H1 (cell line): ENCODE data around the gene CTNND2. TPM values are rescaled to one million over a fixed set of nuclear protein-coding genes. Genes with fewer than 3 reads are reported as not detected.
A peak's percentile ranks its signal among the peaks of the same experiment; 100 is the strongest.

Source experiments
- CTCF ChIA-PET: fragments of 300-600 bp; sonication (Branson Sonifier 250); formaldehyde crosslinking; loops from one replicate; lab custom pipeline; 2021; ENCODE audit not compliant: partially characterized antibody; lab: Charles Lee
- POLR2A ChIA-PET: fragments of 300-600 bp; sonication (Branson Sonifier 250); formaldehyde crosslinking; loops from one replicate; lab custom pipeline; 2021; ENCODE audit warnings: inconsistent platforms; ENCODE audit not compliant: partially characterized antibody; lab: Charles Lee
- DNase-seq, 2 experiments: peaks; one replicate each; pipeline versions ENCODE4 v3.0.0 to v3.0.0-alpha.2; 2010 to 2022; ENCODE audit warnings: low spot score in 2 of 2, low read depth in 1 of 2, mixed read lengths in 1 of 2
- FAIRE-seq: peaks from 2 replicates; lab custom pipeline; 2011; peaks lifted over from hg19 to GRCh38; lab: Jason Lieb, UNC
- H2AFZ ChIP-seq: 2 replicates; pipeline ENCODE4 v1.8.1; 2012; ENCODE audit warnings: low read length, inconsistent platforms
- H2AK5ac ChIP-seq: 2 replicates; pipeline ENCODE4 v1.6.1; 2013; ENCODE audit warnings: low read depth, low read length
- H2BK120ac ChIP-seq: replicated peaks from 2 replicates; pipeline ENCODE3; 2013; ENCODE audit warnings: low read depth, low read length, inconsistent platforms
- H2BK12ac ChIP-seq: 2 replicates; pipeline ENCODE4 v1.6.1; 2013; ENCODE audit warnings: low read depth, low read length
- H2BK15ac ChIP-seq: 2 replicates; pipeline ENCODE4 v1.6.1; 2013; ENCODE audit warnings: low read length
- H2BK20ac ChIP-seq: 2 replicates; pipeline ENCODE4 v1.6.1; 2013; ENCODE audit warnings: low read length
- H2BK5ac ChIP-seq: 2 replicates; pipeline ENCODE4 v1.6.1; 2013; ENCODE audit warnings: low read depth, low read length
- H3K14ac ChIP-seq: 2 replicates; pipeline ENCODE4 v1.6.1; 2013; ENCODE audit warnings: inconsistent platforms; ENCODE audit not compliant: insufficient read length
- H3K18ac ChIP-seq: 2 replicates; pipeline ENCODE4 v1.6.1; 2013; ENCODE audit warnings: low read length; ENCODE audit errors: extremely low read depth
- H3K23ac ChIP-seq: 2 replicates; pipeline ENCODE4 v1.6.1; 2013; ENCODE audit warnings: inconsistent platforms; ENCODE audit not compliant: insufficient read length
- H3K23me2 ChIP-seq: 2 replicates; pipeline ENCODE4 v1.6.1; 2013; ENCODE audit warnings: low read depth, low read length
- H3K27ac ChIP-seq: 2 replicates; pipeline ENCODE4 v1.6.1; 2011; ENCODE audit warnings: low read depth, low read length, inconsistent platforms
- H3K27me3 ChIP-seq, 4 experiments: replicated peaks in 1 of 4; 1 replicate in 1 of 4; 2 replicates in 3 of 4; pipeline versions ENCODE4 v1.6.1 to v1.8.1; 2011 to 2013; ENCODE audit warnings: low read length in 3 of 4, mild to moderate bottlenecking in 3 of 4, inconsistent platforms in 2 of 4, mixed read lengths in 2 of 4, moderate library complexity in 1 of 4; ENCODE audit not compliant: control insufficient read depth in 3 of 4, insufficient read depth in 3 of 4; ENCODE audit errors: extremely low read depth in 1 of 4
- H3K36me3 ChIP-seq, 4 experiments: 2 replicates each; pipeline versions ENCODE4 v1.6.1 to v1.8.1; 2011 to 2013; ENCODE audit warnings: mild to moderate bottlenecking in 4 of 4, low read length in 3 of 4, moderate library complexity in 2 of 4, control low read depth in 1 of 4, inconsistent platforms in 1 of 4; ENCODE audit not compliant: insufficient read depth in 4 of 4, control insufficient read depth in 2 of 4
- H3K4ac ChIP-seq: replicated peaks from 2 replicates; pipeline ENCODE3; 2013; ENCODE audit warnings: low read length, low read depth, mixed read lengths, inconsistent platforms; ENCODE audit not compliant: insufficient read length
- H3K4me1 ChIP-seq, 4 experiments: replicated peaks in 1 of 4; 1 replicate in 1 of 4; 2 replicates in 3 of 4; pipeline versions ENCODE4 v1.6.1 to v1.8.1; 2011 to 2013; ENCODE audit warnings: low read length in 3 of 4, inconsistent platforms in 2 of 4, mixed read lengths in 1 of 4; ENCODE audit not compliant: insufficient read depth in 4 of 4, control insufficient read depth in 3 of 4
- H3K4me2 ChIP-seq, 2 experiments: 2 replicates each; pipeline versions ENCODE4 v1.6.1 to v1.8.1; 2011 to 2013; ENCODE audit warnings: low read depth in 2 of 2, low read length in 2 of 2, control low read depth in 1 of 2, inconsistent platforms in 1 of 2, mild to moderate bottlenecking in 1 of 2; ENCODE audit not compliant: insufficient read depth in 1 of 2
- H3K4me3 ChIP-seq, 4 experiments: fragments of 200-600, 300-600 bp in 1 of 4; sonication (generic), shearing (Covaris generic), sonication (Bioruptor Twin) in 1 of 4; 2 replicates each; pipeline versions ENCODE4 v1.5.1 to v1.8.1; 2011 to 2016; ENCODE audit warnings: low read length in 4 of 4, low read depth in 3 of 4, control low read depth in 2 of 4, inconsistent platforms in 2 of 4, mild to moderate bottlenecking in 2 of 4, mixed read lengths in 1 of 4, moderate library complexity in 1 of 4; ENCODE audit not compliant: insufficient read depth in 2 of 4; ENCODE audit errors: extremely low read depth in 1 of 4
- H3K56ac ChIP-seq: replicated peaks from 2 replicates; pipeline ENCODE3; 2013; ENCODE audit warnings: low read depth, mild to moderate bottlenecking, mixed read lengths, low read length, inconsistent platforms; ENCODE audit not compliant: insufficient read length
- H3K79me1 ChIP-seq: 2 replicates; pipeline ENCODE4 v1.6.1; 2013; ENCODE audit warnings: low read depth, low read length, control low read depth
- H3K79me2 ChIP-seq, 2 experiments: 2 replicates each; pipeline versions ENCODE4 v1.6.1 to v1.8.1; 2012 to 2013; ENCODE audit warnings: low read length in 2 of 2, mild to moderate bottlenecking in 2 of 2, inconsistent platforms in 1 of 2; ENCODE audit not compliant: insufficient read depth in 2 of 2, control insufficient read depth in 1 of 2
- H3K9ac ChIP-seq, 4 experiments: replicated peaks in 1 of 4; 1 replicate in 1 of 4; 2 replicates in 3 of 4; pipeline versions ENCODE4 v1.6.1 to v1.8.1; 2011 to 2013; ENCODE audit warnings: low read depth in 3 of 4, low read length in 3 of 4, control low read depth in 2 of 4, mild to moderate bottlenecking in 2 of 4, moderate library complexity in 2 of 4, inconsistent platforms in 1 of 4; ENCODE audit errors: extremely low read depth in 1 of 4
- H3K9me3 ChIP-seq, 2 experiments: 2 replicates each; pipeline versions ENCODE4 v1.6.1 to v1.8.1; 2012 to 2013; ENCODE audit warnings: mild to moderate bottlenecking in 2 of 2, moderate library complexity in 2 of 2, control low read depth in 1 of 2, inconsistent platforms in 1 of 2, low read depth in 1 of 2, low read length in 1 of 2, mixed read lengths in 1 of 2; ENCODE audit not compliant: insufficient read depth in 2 of 2
- H4K20me1 ChIP-seq, 2 experiments: replicated peaks in 1 of 2; 2 replicates each; pipeline versions ENCODE3 to v1.8.1; 2011 to 2013; ENCODE audit warnings: inconsistent platforms in 2 of 2, low read length in 2 of 2, mild to moderate bottlenecking in 1 of 2; ENCODE audit not compliant: insufficient read depth in 2 of 2, control insufficient read depth in 1 of 2
- H4K5ac ChIP-seq: 2 replicates; pipeline ENCODE4 v1.6.1; 2013; ENCODE audit warnings: low read length, low read depth, mixed read lengths, inconsistent platforms; ENCODE audit not compliant: insufficient read length
- H4K8ac ChIP-seq: 2 replicates; pipeline ENCODE4 v1.8.0; 2013; ENCODE audit warnings: mild to moderate bottlenecking, moderate library complexity, low read length, inconsistent platforms; ENCODE audit not compliant: insufficient read depth; ENCODE audit errors: extremely low read depth
- H4K91ac ChIP-seq: replicated peaks from 2 replicates; pipeline ENCODE3; 2013; ENCODE audit warnings: low read length, mixed read lengths, inconsistent platforms; ENCODE audit not compliant: insufficient read length
- GABPA ChIP-seq: IDR thresholded peaks from 2 replicates; pipeline ENCODE4 v1.6.1; 2011; ENCODE audit warnings: mild to moderate bottlenecking, low read length, moderate library complexity, borderline replicate concordance; ENCODE audit not compliant: insufficient read depth
- KDM4A ChIP-seq: IDR thresholded peaks from one replicate; pipeline ENCODE4 v1.7.1; 2012; ENCODE audit warnings: low read depth, mild to moderate bottlenecking, moderate library complexity, low read length, inconsistent platforms; ENCODE audit not compliant: severe bottlenecking
- WGBS, 2 experiments: shearing (Covaris generic) in 1 of 2; methylation state at CpG; one replicate each; pipeline versions ENCODE4 v1.1.6 to v1.1.7; 2013 to 2015; ENCODE audit warnings: low lambda C conversion rate in 2 of 2, mixed read lengths in 2 of 2, inconsistent platforms in 1 of 2, low coverage in 1 of 2, missing lambda C conversion rate in 1 of 2; ENCODE audit not compliant: insufficient replicate concordance in 2 of 2, insufficient coverage in 1 of 2, insufficient read length in 1 of 2; ENCODE audit errors: extremely low coverage in 1 of 2, missing lambda C conversion rate in 1 of 2; 5-methylcytosine and 5-hydroxymethylcytosine counted together
- polyA plus RNA-seq, 7 experiments: library from polyadenylated mRNA; depleted of rRNA in 3 of 7; stranded (reverse) in 5 of 7; unstranded in 2 of 7; fragments of >200 nt in 5 of 7; fragments of 200-250 nt in 2 of 7; gene quantifications; 1 replicate in 5 of 7; 2 replicates in 1 of 7; 4 replicates in 1 of 7; pipeline versions ENCODE4 v1.2.1 to v1.2.3, GENCODE V29; 2011 to 2013; ENCODE audit warnings: missing spikeins in 2 of 7, mixed read lengths in 2 of 7
- total RNA-seq: library from RNA; stranded (reverse); fragmentation: NEBNext Ultra II Directional; extraction: Animal tissue kit (Norgen Biotek cat#: 25700); gene quantifications from 2 replicates; pipeline ENCODE4 v1.2.1, GENCODE V29; 2021

Gene CTNND2
- total and polyA plus RNA-seq, 2 of the 8 experiments (the other 6 are each of a cell fraction or from before 2014, with no cell fraction given), result 7.4 to 14.2 TPM

DNA sequence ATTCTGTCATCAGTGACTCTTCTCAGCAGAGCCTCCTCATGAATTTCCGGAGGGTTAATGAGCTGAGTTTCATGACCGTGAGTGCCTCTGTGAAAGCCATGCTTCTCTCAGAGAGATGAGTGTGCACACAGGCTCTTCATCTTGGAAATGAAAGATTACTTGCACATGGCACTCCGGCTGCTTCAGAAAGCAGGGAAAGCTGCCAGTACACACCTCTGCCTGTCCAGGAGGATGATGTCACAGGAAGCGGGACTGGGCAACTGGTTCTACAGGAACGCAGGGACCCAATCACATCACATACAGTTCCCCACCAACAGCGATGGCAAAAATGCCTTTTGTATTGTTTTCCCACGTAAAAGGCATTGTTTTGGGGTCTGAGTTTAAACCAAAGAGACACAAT, 857.2 kb downstream of the CTNND2 start:
- Histone ChIP-seq H2BK5ac (no peak overlapping the region), H3K9ac (no peak overlapping the region), H3K18ac (no peak overlapping the region), H3K4me2 (no peak overlapping the region), H2BK120ac (no peak overlapping the region), H4K91ac (no peak overlapping the region), H3K4me3 (no peak overlapping the region), H4K20me1 (no peaks in the 10 kb centered on the region), H3K4ac (no peak overlapping the region), H3K23me2 (no peaks in the 10 kb centered on the region), H2AK5ac (no peak overlapping the region), H3K4me1 (peaks cover 0 to 3% (median 0%) of the 10 kb centered on the region in 4 experiments; a peak in 1 of 7 replicates), H3K36me3 (no peaks in the 10 kb centered on the region), H2BK12ac (0 out of 2 replicates have a peak overlapping the region, but pooled peaks have one; percentile 19), H3K79me2 (no peaks in the 10 kb centered on the region), H2AFZ (no peak overlapping the region), H2BK15ac (no peak overlapping the region), H4K8ac (no peak overlapping the region), H3K27ac (no peak overlapping the region), H3K27me3 (no peaks in the 10 kb centered on the region), H4K5ac (no peak overlapping the region), H2BK20ac (no peak overlapping the region), H3K14ac (no peak overlapping the region), H3K56ac (no peak overlapping the region), H3K9me3 (no peaks in the 10 kb centered on the region), H3K23ac (no peak overlapping the region), H3K79me1 (no peaks in the 10 kb centered on the region; the same call in 1 of the 2 replicates)
- POLR2A ChIA-PET, result no interaction called here
- FAIRE-seq, result no peak
- TF ChIP-seq KDM4A, result no peak
- no peak for TF ChIP-seq GABPA
- CTCF ChIA-PET, result interaction anchor here (0.8 to 3.1 kb wide), 10 partner anchors 9 to 134 kb away, joined by 3 to 17 read pairs (median 4); no protein-coding TSS in a partner anchor
- WGBS, 2 experiments, result 91% methylated on average over 7 of the region's 7 CpGs; no CpG with 5 or more reads in 1 of the 2 experiments
- no peak for DNase-seq
